Liver (tissue), 2 donors: Measurements from ENCODE around the gene LRRC51.

Source experiments
- FOXA1 ChIP-seq: IDR thresholded peaks from 2 replicates; pipeline ENCODE4 v1.6.1; 2016; ENCODE audit warnings: antibody characterized with exemption
- FOXA2 ChIP-seq: IDR thresholded peaks from 2 replicates; pipeline ENCODE4 v1.6.1; 2016; ENCODE audit warnings: antibody characterized with exemption
- REST ChIP-seq: IDR thresholded peaks from 2 replicates; pipeline ENCODE4 v1.6.1; 2016; ENCODE audit warnings: antibody characterized with exemption, mild to moderate bottlenecking
- TF ChIP-seq, protein P1 (sequence below): fragments of 150-350 bp; IDR thresholded peaks from 2 replicates; pipeline ENCODE4 v1.5.1; 2017; ENCODE audit warnings: improper control_type of control experiment, low read depth, low read length; ENCODE audit not compliant: missing input control
- donor health status: healthy.

DNA sequence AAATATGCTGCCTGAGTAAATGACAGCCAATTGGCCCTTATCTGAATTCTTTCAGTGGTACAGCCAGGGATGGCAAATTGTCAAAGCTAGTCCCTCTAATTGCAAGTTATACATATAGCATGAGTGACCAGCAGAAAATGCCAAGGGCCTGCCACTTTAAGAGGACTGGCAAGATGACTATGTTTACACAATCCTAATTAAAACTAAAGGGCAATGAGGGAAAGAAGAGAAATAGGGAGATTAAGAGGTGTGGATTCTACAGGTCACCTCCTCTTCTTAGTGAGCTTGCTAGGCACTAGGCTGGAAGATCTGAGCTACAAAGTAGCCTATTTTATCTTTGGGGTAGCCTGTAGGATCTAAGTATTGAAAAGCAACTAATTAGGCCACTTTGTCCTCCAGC, 13.8 kb upstream of the LRRC51 start:
- TF ChIP-seq REST (no peak), FOXA2 (no peak), FOXA1 (no peak)
- TF ChIP-seq, protein P1, sequence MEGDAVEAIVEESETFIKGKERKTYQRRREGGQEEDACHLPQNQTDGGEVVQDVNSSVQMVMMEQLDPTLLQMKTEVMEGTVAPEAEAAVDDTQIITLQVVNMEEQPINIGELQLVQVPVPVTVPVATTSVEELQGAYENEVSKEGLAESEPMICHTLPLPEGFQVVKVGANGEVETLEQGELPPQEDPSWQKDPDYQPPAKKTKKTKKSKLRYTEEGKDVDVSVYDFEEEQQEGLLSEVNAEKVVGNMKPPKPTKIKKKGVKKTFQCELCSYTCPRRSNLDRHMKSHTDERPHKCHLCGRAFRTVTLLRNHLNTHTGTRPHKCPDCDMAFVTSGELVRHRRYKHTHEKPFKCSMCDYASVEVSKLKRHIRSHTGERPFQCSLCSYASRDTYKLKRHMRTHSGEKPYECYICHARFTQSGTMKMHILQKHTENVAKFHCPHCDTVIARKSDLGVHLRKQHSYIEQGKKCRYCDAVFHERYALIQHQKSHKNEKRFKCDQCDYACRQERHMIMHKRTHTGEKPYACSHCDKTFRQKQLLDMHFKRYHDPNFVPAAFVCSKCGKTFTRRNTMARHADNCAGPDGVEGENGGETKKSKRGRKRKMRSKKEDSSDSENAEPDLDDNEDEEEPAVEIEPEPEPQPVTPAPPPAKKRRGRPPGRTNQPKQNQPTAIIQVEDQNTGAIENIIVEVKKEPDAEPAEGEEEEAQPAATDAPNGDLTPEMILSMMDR: no peak
